Gastrocnemius medialis (tissue), 4 donors: Measurements from ENCODE around the gene SCYL1. TPM values are rescaled to one million over a fixed set of nuclear protein-coding genes. Genes with fewer than 3 reads are reported as not detected.

Source experiments
- ATAC-seq, 2 donors: fragments of 150-250 bp; one replicate each; pipeline ENCODE4 v1.9.1; 2016
- DNase-seq, 2 donors: peaks; one replicate each; pipeline ENCODE4 v3.0.0-alpha.2; 2019
- H3K27ac ChIP-seq, 4 donors: fragments of 200-600 bp; sonication (generic); 1 replicate in 1 of 4; 2 replicates in 3 of 4; pipeline ENCODE4 v1.5.1; 2016 to 2018; ENCODE audit warnings: mild to moderate bottlenecking in 2 of 4, moderate library complexity in 1 of 4
- H3K27me3 ChIP-seq, 3 donors: fragments of 200-600 bp; sonication (generic) in 2 of 3; 1 replicate in 1 of 3; 2 replicates in 2 of 3; pipeline versions ENCODE4 v1.5.1 to v1.6.0; 2016 to 2019; ENCODE audit warnings: mild to moderate bottlenecking in 1 of 3, moderate library complexity in 1 of 3
- H3K36me3 ChIP-seq, 2 donors: fragments of 200-600 bp; sonication (generic) in 1 of 2; one replicate each; pipeline ENCODE4 v1.5.1; 2017 to 2018
- H3K4me1 ChIP-seq, 2 donors: fragments of 200-600 bp; sonication (generic) in 1 of 2; one replicate each; pipeline ENCODE4 v1.5.1; 2016 to 2017; ENCODE audit warnings: mild to moderate bottlenecking in 2 of 2
- H3K4me3 ChIP-seq, 4 donors: fragments of 200-600 bp; sonication (generic) in 3 of 4; 1 replicate in 1 of 4; 2 replicates in 3 of 4; pipeline ENCODE4 v1.5.1; 2016 to 2019; ENCODE audit warnings: mild to moderate bottlenecking in 2 of 4
- H3K9me3 ChIP-seq, 3 donors: fragments of 200-600 bp; sonication (generic) in 2 of 3; 1 replicate in 1 of 3; 2 replicates in 2 of 3; pipeline ENCODE4 v1.5.1; 2016 to 2019
- CTCF ChIP-seq, 5 experiments: fragments of 450-650 bp in 3 of 5; fragments of 200-600 bp in 2 of 5; sonication (generic) in 2 of 5; IDR thresholded peaks in 4 of 5; conservative IDR thresholded peaks in 1 of 5; 1 replicate in 4 of 5; 2 replicates in 1 of 5; pipeline ENCODE4 v1.5.1; 2016 to 2019; ENCODE audit warnings: antibody characterized with exemption in 5 of 5, mild to moderate bottlenecking in 3 of 5, moderate library complexity in 3 of 5
- POLR2A ChIP-seq, 2 donors: fragments of 450-650 bp; IDR thresholded peaks; one replicate each; pipeline ENCODE4 v1.6.1; 2017; ENCODE audit warnings: antibody characterized with exemption in 2 of 2, mild to moderate bottlenecking in 2 of 2, moderate library complexity in 2 of 2
- in situ Hi-C, 4 donors: fragments of 200-750 bp; cut with MboI; loops; one replicate each; pipeline versions ENCODE4 v1.15.0 to v1.8.0; 2017; ENCODE audit warnings: low sequenced_read_pairs in 4 of 4
- intact Hi-C: fragments of 100-400 bp; cut with DNase I; formaldehyde crosslinking; loops from one replicate; pipeline ENCODE4 v1.15.1; 2023; ENCODE audit warnings: low total_unique reads
- total RNA-seq, 4 donors: library from RNA; depleted of rRNA; stranded (reverse); fragments of >200 nt; gene quantifications; one replicate each; pipeline versions ENCODE4 v1.1.0 to v1.2.3, GENCODE V29; 2016

Gene SCYL1
- total RNA-seq, 4 donors from 2014 or later = 120 to 162 (median 133) TPM

GRCh38 chr11:65530157-65530496 lies 5.2 kb downstream of the SCYL1 start:
- ATAC-seq (no peak), DNase-seq (no peak)
- TF ChIP-seq CTCF (IDR thresholded peaks at IDR 0.05 in 4 of 5, conservative IDR thresholded peaks at IDR 0.05 in 1 of 5) (no peak), POLR2A (IDR thresholded peaks at IDR 0.05) (no peak)
- in situ Hi-C loops = no loop called here
- no peak overlapping the region for H3K27ac ChIP-seq
- no peak overlapping the region for H3K4me3 ChIP-seq
- peaks cover 10 to 18% of the 10 kb centered on the region in 2 donors for H3K4me1 ChIP-seq
- intact Hi-C loops = no loop called here
- peaks cover 0 to 73% of the 10 kb centered on the region in 2 donors for H3K36me3 ChIP-seq
- no peaks in the 10 kb centered on the region for H3K9me3 ChIP-seq
- H3K27me3 ChIP-seq = no peaks in the 10 kb centered on the region

GRCh38 chr11:65532388-65533064 lies 7.6 kb downstream of the SCYL1 start:
- Histone ChIP-seq H3K27me3 (no peaks in the 10 kb centered on the region), H3K4me3 (no peak overlapping the region), H3K9me3 (no peaks in the 10 kb centered on the region), H3K4me1 (peaks cover 0 to under 1% of the 10 kb centered on the region in 2 donors), H3K36me3 (peaks cover 0 to 73% of the 10 kb centered on the region in 2 donors), H3K27ac (no peak overlapping the region)
- ATAC-seq (no peak), DNase-seq (no peak)
- intact Hi-C loops (no loop called here), in situ Hi-C loops (no loop called here)
- TF ChIP-seq CTCF (IDR thresholded peaks at IDR 0.05 in 4 of 5, conservative IDR thresholded peaks at IDR 0.05 in 1 of 5) = no peak
- TF ChIP-seq POLR2A (IDR thresholded peaks at IDR 0.05) = no peak

- no peak overlapping the region for H3K4me3 ChIP-seq
- ATAC-seq = no peak
- intact Hi-C loops = no loop called here
Observed at GRCh38 chr11:65535102-65535501, 10.2 kb downstream of the SCYL1 start.

GRCh38 chr11:65536412-65537295 lies 11.8 kb downstream of the SCYL1 start:
- DNase-seq (no peak), ATAC-seq (no peak)
- H3K36me3 ChIP-seq = peaks cover 0 to 45% of the 10 kb centered on the region in 2 donors
- TF ChIP-seq POLR2A (IDR thresholded peaks at IDR 0.05) (no peak), CTCF (IDR thresholded peaks at IDR 0.05 in 4 of 5, conservative IDR thresholded peaks at IDR 0.05 in 1 of 5) (no peak)
- no peak overlapping the region for H3K4me3 ChIP-seq
- intact Hi-C loops (no loop called here), in situ Hi-C loops (no loop called here)
- H3K27me3 ChIP-seq = no peaks in the 10 kb centered on the region
- H3K4me1 ChIP-seq = peaks cover 7 to 15% of the 10 kb centered on the region in 2 donors
- H3K27ac ChIP-seq = no peak overlapping the region
- H3K9me3 ChIP-seq = no peaks in the 10 kb centered on the region

More at GRCh38 chr11:65535102-65535501, 10.2 kb downstream of the SCYL1 start:
- in situ Hi-C loops = no loop called here
- Histone ChIP-seq H3K4me1 (peaks cover 0 to under 1% of the 10 kb centered on the region in 2 donors), H3K27ac (no peak overlapping the region), H3K27me3 (no peaks in the 10 kb centered on the region), H3K36me3 (peaks cover 0 to 61% of the 10 kb centered on the region in 2 donors), H3K9me3 (no peaks in the 10 kb centered on the region)
- TF ChIP-seq CTCF (IDR thresholded peaks at IDR 0.05 in 4 of 5, conservative IDR thresholded peaks at IDR 0.05 in 1 of 5) (no peak), POLR2A (IDR thresholded peaks at IDR 0.05) (no peak)
- DNase-seq = no peak
